Activated naive CD4-positive, alpha-beta T cell treated with anti-CD3 and anti-CD28 coated beads, Interleukin-2, amount 50 U/mL, for 24 hours (primary cell): ENCODE data around the gene KSR1.

Source experiments
- H3K27ac Mint-ChIP-seq: one replicate; pipeline ENCODE4 v1.8.0; 2021; ENCODE audit warnings: mild to moderate bottlenecking, mixed read lengths
- H3K27me3 Mint-ChIP-seq: one replicate; pipeline ENCODE4 v1.8.0; 2021; ENCODE audit warnings: mixed read lengths
- H3K36me3 Mint-ChIP-seq: one replicate; pipeline ENCODE4 v1.8.0; 2021; ENCODE audit warnings: mixed read lengths
- H3K4me1 Mint-ChIP-seq: one replicate; pipeline ENCODE4 v1.8.0; 2021; ENCODE audit warnings: mixed read lengths
- H3K4me3 Mint-ChIP-seq: one replicate; pipeline ENCODE4 v1.8.0; 2021; ENCODE audit warnings: mild to moderate bottlenecking, mixed read lengths
- H3K9me3 Mint-ChIP-seq: one replicate; pipeline ENCODE4 v1.8.0; 2021; ENCODE audit warnings: mixed read lengths

KSR1 gene

GRCh38 chr17:27572665-27573064, 116.4 kb downstream of the KSR1 start:
- H3K9me3 Mint-ChIP-seq = no peaks in the 10 kb centered on the region
- no peaks in the 10 kb centered on the region for H3K36me3 Mint-ChIP-seq
- H3K27ac Mint-ChIP-seq = peak overlapping the region; percentile 70
- peaks cover 43% of the 10 kb centered on the region for H3K4me1 Mint-ChIP-seq
- H3K27me3 Mint-ChIP-seq = no peaks in the 10 kb centered on the region
- no peak overlapping the region for H3K4me3 Mint-ChIP-seq

DNA sequence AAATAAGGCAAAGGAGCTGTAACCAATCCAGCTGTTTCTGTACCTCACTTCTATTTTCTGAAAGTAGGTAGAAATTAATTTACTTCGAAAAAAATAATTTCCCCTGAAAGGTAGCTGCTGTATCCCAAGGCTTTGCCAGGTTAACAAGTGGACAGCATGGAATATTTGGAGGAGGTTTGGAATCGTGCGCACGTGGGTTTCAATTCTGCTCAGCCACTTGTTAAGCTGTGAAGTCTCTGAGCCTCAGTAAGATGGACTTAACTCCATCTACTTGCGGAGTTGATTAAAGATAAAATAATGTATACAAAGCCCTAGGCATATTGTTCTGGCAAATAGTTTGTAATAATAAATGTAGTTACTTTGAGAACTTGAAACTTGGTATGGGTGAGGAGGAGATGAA, 117.3 kb downstream of the KSR1 start:
- H3K36me3 Mint-ChIP-seq = no peaks in the 10 kb centered on the region
- no peaks in the 10 kb centered on the region for H3K27me3 Mint-ChIP-seq
- H3K27ac Mint-ChIP-seq = no peak overlapping the region
- H3K4me3 Mint-ChIP-seq = no peak overlapping the region
- no peaks in the 10 kb centered on the region for H3K9me3 Mint-ChIP-seq
- peaks cover 46% of the 10 kb centered on the region for H3K4me1 Mint-ChIP-seq

DNA sequence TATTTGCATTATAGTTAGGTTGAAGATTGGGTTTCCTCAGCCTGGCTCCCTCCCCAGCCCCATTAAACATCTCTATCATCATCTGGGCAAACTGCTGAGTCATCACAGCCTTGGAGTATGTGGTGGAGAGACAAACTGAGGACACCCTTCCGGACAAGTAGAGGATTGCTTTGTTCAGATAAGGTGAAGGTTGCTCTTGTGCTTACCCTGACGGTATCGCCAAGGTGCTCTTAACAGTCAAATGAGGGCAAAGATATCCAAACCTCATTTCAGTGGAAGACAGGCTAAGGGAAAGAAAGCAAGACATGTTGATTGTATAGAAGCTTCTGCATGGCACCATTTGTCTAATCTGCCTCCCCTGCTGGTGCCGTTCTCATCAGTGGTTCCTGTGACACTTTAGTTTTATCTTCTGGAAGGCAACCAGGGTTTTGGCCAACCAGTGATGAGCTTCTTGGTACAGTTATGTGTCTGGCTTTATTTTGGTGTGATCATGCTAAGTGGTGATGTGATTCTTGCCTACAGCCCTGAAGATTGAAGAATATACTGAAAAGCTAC, 117.8 kb downstream of the KSR1 start:
- H3K9me3 Mint-ChIP-seq = no peaks in the 10 kb centered on the region

DNA sequence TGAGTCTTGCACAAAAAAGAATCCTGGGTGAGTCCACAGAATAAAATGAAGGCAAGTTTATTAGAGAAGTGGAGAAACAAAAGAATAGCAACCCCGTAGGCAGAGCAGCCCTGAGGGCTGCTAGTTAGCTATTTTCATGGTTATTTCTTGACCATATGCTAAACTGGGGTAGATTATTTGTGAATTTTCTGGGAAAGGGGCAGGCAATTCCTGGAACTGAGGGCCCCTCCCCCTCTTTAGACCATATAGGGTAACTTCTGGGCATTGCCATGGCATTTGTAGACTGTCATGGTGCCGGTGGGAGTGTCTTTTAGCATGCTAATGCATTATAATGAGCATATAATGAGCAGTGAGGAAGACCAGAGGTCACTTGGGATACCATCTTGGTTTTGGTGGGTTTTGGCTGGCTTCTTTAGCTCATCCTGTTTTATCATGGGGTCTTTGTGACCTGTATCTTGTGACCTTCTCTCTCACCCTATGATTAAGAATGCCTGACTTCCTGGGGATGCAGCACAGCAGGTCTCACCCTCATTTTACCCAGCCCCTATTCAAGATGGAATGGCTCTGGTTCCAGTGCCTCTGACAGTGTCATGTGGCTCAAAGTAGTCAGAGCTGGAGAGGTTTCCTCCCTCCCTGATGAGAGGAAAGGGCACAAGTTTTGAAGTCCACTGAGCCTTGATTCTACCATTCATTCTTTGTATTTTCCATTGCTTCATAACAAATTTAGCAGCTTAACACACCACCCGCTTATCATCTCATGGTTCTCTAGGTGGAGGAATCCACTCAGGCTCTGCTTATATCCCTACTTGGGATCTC, 119.1 kb downstream of the KSR1 start:
- H3K4me1 Mint-ChIP-seq = peaks cover 48% of the 10 kb centered on the region
- H3K36me3 Mint-ChIP-seq = no peaks in the 10 kb centered on the region
- no peaks in the 10 kb centered on the region for H3K27me3 Mint-ChIP-seq
- H3K9me3 Mint-ChIP-seq = no peaks in the 10 kb centered on the region
- no peak overlapping the region for H3K27ac Mint-ChIP-seq
- H3K4me3 Mint-ChIP-seq = no peak overlapping the region

More for the DNA sequence above, 117.8 kb downstream of the KSR1 start:
- Mint-ChIP-seq H3K4me3 (no peak overlapping the region), H3K4me1 (peaks cover 51% of the 10 kb centered on the region), H3K27me3 (no peaks in the 10 kb centered on the region), H3K36me3 (no peaks in the 10 kb centered on the region), H3K27ac (no peak overlapping the region)

GRCh38 chr17:27575912-27576252, 119.6 kb downstream of the KSR1 start:
- Mint-ChIP-seq H3K27ac (no peak overlapping the region), H3K4me3 (no peak overlapping the region), H3K27me3 (no peaks in the 10 kb centered on the region), H3K9me3 (no peaks in the 10 kb centered on the region), H3K36me3 (no peaks in the 10 kb centered on the region), H3K4me1 (peaks cover 48% of the 10 kb centered on the region)

DNA sequence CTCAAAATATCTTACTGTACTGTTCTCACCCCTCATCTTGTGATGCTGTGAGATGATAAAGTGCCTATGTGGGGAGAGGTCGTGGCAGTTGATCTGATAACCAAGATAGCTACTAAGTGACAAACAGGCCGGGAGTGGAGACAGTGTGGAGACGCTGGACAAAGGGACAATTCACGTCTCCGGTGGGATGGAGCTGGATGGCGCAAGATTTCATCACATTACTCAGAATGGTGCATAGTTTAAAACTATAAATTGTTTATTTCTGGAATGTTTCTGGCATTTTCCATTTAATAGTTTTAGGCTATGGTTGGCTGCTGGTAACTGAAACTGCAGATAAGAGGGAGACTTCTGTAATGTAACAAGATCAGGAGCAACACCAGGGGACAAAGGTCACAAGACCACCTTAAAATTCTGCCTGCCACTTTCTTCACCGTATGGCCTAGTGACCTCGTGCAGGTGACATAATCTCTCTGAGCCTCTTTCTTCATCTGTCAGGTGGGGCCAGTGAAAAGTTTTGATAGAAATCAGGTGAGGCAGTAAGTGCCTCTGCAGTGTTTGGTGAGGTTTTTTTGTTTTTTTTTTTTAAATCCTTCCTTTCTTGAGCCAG, 120.3 kb downstream of the KSR1 start:
- Mint-ChIP-seq H3K36me3 (no peaks in the 10 kb centered on the region), H3K4me3 (no peak overlapping the region), H3K27me3 (no peaks in the 10 kb centered on the region), H3K4me1 (peaks cover 48% of the 10 kb centered on the region), H3K9me3 (no peaks in the 10 kb centered on the region), H3K27ac (peak overlapping the region; percentile 71)

DNA sequence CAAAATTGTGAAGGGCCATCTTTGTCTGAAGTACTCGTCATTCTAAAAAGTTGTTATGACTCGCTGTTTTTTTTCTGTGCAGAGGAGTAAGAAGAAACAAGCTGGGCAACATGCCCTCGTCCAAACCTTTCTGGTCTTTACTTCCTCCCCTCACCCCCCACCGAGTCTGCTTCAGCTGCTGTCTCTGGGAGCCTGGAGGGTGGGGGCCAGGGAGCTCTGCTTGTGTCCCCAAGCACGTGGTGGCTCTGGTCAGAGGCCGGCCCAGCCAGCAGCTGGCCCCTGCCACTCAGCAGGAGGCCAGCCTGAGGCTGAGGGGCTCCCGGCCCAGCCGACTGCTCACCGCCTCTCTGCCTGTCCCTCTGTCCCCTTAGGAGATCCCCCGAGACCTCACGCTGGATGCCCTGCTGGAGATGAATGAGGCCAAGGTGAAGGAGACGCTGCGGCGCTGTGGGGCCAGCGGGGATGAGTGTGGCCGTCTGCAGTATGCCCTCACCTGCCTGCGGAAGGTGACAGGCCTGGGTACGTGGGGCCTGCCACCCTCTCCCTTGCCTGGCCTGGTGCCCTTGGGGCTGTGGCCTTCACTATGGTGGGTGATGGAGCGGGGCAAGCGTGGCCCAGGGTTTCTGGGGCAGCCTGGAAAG, 121.0 kb downstream of the KSR1 start:
- Mint-ChIP-seq H3K9me3 (no peaks in the 10 kb centered on the region), H3K4me3 (no peak overlapping the region)

DNA sequence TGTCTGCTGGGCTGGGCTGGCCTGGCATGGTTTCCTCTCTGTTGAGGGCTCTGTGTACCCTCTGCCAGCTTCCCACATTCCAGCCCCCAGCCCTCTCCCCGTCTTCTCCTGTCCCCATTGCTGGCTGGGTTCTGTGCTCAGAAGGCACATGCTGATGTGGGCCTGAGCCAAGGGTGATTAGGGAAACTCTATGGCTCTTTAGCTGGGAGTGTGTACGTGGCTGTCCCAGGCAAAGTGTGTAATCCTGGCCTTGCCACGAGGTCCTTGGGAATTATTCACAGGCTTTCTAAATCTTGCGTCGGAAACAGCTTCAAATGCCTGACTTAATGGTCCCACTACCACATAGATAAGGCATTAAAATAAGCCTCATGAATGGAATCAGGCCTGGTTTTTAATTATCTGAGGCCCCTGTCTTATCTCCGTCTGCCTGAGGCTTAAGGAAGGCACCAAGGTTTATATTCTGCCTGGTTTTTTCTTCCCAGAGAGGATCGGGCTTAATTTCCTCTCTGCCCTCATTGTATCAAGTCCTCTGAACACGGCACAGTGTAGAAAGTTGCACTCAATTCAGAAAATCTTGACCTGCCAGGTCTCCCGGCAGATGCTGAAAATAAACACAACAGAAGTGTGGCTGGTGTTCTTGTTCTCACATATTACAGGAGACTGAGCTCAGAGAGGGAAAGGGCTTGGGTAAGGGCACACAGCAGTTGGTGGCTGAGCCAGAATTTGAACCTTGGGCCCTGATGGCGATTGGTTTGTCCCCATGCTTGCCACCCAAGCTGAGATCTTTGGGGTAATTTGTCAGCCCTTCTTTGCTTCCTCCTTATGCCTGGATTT, 121.9 kb downstream of the KSR1 start:
- H3K4me3 Mint-ChIP-seq = no peak overlapping the region
- H3K27me3 Mint-ChIP-seq = no peaks in the 10 kb centered on the region
- peaks cover 35% of the 10 kb centered on the region for H3K4me1 Mint-ChIP-seq
- no peaks in the 10 kb centered on the region for H3K36me3 Mint-ChIP-seq
- H3K27ac Mint-ChIP-seq = no peak overlapping the region
- no peaks in the 10 kb centered on the region for H3K9me3 Mint-ChIP-seq

More for the DNA sequence above, 121.0 kb downstream of the KSR1 start:
- H3K27ac Mint-ChIP-seq = peak overlapping the region; percentile 71
- peaks cover 44% of the 10 kb centered on the region for H3K4me1 Mint-ChIP-seq
- H3K36me3 Mint-ChIP-seq = no peaks in the 10 kb centered on the region
- H3K27me3 Mint-ChIP-seq = no peaks in the 10 kb centered on the region

- Mint-ChIP-seq H3K4me3 (no peak overlapping the region), H3K27ac (no peak overlapping the region), H3K36me3 (no peaks in the 10 kb centered on the region), H3K4me1 (peaks cover 29% of the 10 kb centered on the region), H3K27me3 (no peaks in the 10 kb centered on the region), H3K9me3 (no peaks in the 10 kb centered on the region)
Observed at GRCh38 chr17:27578718-27579085, 122.5 kb downstream of the KSR1 start.

DNA sequence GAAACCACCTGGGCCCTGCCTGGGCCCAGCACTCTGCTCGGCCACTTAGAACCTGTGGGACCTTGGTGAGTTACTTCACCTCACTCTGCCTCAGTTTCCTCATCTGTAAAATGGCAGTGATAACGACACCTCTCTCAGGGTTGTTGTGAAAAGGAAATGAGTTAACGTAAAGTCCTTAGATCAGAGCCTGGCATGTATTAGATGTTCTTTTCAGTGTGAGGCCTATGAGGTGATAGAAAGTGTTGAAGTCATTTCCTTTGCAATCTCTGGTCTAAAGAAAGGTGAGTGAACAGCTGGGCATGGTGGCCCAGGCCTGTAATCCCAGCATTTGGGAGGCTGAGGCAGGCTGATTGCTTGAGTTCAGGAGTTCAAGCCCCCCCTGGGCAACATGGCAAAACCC, 123.1 kb downstream of the KSR1 start:
- no peaks in the 10 kb centered on the region for H3K36me3 Mint-ChIP-seq
- peaks cover 23% of the 10 kb centered on the region for H3K4me1 Mint-ChIP-seq
- H3K4me3 Mint-ChIP-seq = no peak overlapping the region
- no peaks in the 10 kb centered on the region for H3K27me3 Mint-ChIP-seq
- peak overlapping the region; percentile 8 for H3K27ac Mint-ChIP-seq
- H3K9me3 Mint-ChIP-seq = no peaks in the 10 kb centered on the region

DNA sequence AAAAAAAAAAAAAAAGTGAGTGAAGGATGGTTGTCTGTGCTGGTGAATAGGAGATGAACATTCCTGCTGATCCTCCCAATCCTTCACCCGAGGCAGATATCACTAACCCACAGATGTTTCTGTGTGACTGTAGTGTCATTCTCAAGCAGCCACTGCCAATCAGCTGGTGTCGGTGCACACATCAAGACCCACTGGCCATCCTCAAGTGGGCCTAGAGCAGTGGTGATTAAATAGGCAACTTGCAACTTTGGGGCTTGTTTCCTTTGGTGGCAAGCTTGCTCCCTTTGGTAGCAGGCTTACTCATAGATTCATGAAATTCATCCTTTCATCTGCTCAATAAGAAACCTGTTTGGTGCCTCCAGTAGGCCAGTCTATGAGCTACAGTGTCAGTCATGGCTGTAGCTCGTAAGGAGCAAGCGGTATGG, 123.7 kb downstream of the KSR1 start:
- H3K36me3 Mint-ChIP-seq = no peaks in the 10 kb centered on the region
- no peak overlapping the region for H3K27ac Mint-ChIP-seq
- H3K9me3 Mint-ChIP-seq = no peaks in the 10 kb centered on the region
- peaks cover 18% of the 10 kb centered on the region for H3K4me1 Mint-ChIP-seq
- H3K27me3 Mint-ChIP-seq = no peaks in the 10 kb centered on the region
- no peak overlapping the region for H3K4me3 Mint-ChIP-seq

DNA sequence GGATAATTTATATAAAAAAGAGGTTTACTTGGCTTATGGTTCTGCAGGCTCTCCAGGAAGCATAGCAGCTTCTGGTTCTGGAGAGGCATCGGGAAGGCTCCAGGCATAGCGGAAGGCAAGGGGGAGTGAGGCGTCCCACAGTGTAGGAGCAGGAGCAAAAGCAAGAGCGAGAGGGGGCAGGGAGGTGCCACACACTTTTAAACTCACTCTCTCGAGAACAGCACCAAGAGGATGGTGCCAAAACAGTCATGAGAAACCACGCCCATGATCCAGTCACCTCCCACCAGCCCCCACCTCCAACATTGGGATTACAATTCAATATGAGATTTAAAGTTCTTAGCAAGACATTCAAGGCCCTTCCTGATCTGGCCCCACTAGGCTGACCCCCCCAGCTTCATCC, 124.8 kb downstream of the KSR1 start:
- no peak overlapping the region for H3K27ac Mint-ChIP-seq
- peaks cover 17% of the 10 kb centered on the region for H3K4me1 Mint-ChIP-seq
- no peaks in the 10 kb centered on the region for H3K36me3 Mint-ChIP-seq
- H3K27me3 Mint-ChIP-seq = no peaks in the 10 kb centered on the region
- no peak overlapping the region for H3K4me3 Mint-ChIP-seq
- no peaks in the 10 kb centered on the region for H3K9me3 Mint-ChIP-seq

GRCh38 chr17:27582696-27583095, 126.4 kb downstream of the KSR1 start:
- no peak overlapping the region for H3K4me3 Mint-ChIP-seq
- H3K4me1 Mint-ChIP-seq = peaks cover 13% of the 10 kb centered on the region
- no peaks in the 10 kb centered on the region for H3K27me3 Mint-ChIP-seq
- no peaks in the 10 kb centered on the region for H3K36me3 Mint-ChIP-seq
- H3K9me3 Mint-ChIP-seq = no peaks in the 10 kb centered on the region
- H3K27ac Mint-ChIP-seq = no peak overlapping the region

- Mint-ChIP-seq H3K4me3 (no peak overlapping the region), H3K36me3 (peaks cover 1% of the 10 kb centered on the region), H3K27me3 (no peaks in the 10 kb centered on the region), H3K27ac (no peak overlapping the region), H3K9me3 (no peaks in the 10 kb centered on the region), H3K4me1 (no peaks in the 10 kb centered on the region)
Observed at GRCh38 chr17:27585153-27585681, 129.0 kb downstream of the KSR1 start.

GRCh38 chr17:27585792-27586191, 129.5 kb downstream of the KSR1 start:
- Mint-ChIP-seq H3K9me3 (no peaks in the 10 kb centered on the region), H3K27me3 (no peaks in the 10 kb centered on the region), H3K27ac (no peak overlapping the region), H3K36me3 (peaks cover 1% of the 10 kb centered on the region), H3K4me3 (no peak overlapping the region), H3K4me1 (no peaks in the 10 kb centered on the region)
